Coronary artery (tissue), 2 donors: Measurements from ENCODE around the gene CRB3.
A peak's percentile ranks its signal among the peaks of the same experiment; 100 is the strongest.

ENCODE experiments used
- DNase-seq: peaks from one replicate; pipeline ENCODE4 v3.0.0-alpha.2; 2017; ENCODE audit warnings: low spot score
- H3K27ac ChIP-seq, 2 donors: fragments of 200-600 bp; sonication (generic); one replicate each; pipeline ENCODE4 v1.5.1; 2016 to 2019
- H3K4me3 ChIP-seq: fragments of 200-600 bp; sonication (generic); 2 replicates; pipeline ENCODE4 v1.5.1; 2016; ENCODE audit warnings: mild to moderate bottlenecking, moderate library complexity
- TF ChIP-seq, protein P1 (sequence below): fragments of 200-600 bp; sonication (generic); IDR thresholded peaks from one replicate; pipeline ENCODE4 v1.5.1; 2019; ENCODE audit warnings: antibody characterized with exemption

CRB3 gene

DNA sequence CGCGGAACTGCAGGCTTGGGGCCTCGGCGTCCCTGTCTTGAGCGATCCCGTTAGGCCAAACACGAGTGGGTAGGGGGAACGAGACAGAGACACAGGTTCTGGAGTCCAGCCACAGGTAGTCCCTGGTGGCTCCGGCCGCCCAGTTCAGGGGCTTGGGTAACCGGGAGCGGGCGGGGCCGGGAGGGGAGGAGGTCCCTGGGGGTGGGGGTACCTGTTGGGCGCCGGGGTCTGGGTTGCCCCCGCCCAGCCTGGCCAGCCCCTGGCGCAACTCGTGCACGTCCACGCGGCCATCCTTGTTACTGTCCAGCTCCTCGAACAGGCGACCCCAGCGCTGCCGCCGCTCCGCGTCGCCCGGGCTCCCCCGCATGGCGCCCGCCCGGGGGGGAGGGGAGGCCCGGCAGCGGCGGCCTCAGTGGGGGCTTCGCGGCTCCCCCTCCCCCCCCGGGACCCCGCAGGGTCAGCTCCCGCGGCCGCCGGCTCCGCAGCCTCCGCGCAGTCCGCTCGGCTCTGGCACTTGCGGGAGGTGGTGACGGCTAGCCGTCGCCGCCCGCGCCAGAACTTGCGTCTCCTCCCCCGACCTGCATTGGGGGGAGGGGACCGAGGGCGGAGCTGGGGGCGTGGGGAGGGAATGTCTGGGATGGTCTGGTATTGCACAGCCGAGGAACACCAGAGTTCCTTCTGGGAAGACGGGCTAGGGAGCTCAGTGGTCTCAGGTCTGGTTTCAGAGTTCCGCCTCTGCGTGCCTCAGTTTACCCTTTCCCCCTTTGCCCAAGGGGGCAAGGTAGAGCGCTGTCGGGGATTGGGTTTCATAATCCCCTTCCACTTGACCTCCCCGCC is 4.6 kb upstream of the CRB3 start, which contains the start of gene SLC25A23:
TSS of gene SLC25A23 (minus strand) at position 531 of the 837 bp plus-strand sequence. CDS start at position 367, 164 bp downstream.
- Histone ChIP-seq H3K27ac (peak within 1 kb of the TSS; percentile 56 to 81), H3K4me3 (peak within 1 kb of the TSS; percentile 97)
- no peak for DNase-seq
- TF ChIP-seq, protein P1, sequence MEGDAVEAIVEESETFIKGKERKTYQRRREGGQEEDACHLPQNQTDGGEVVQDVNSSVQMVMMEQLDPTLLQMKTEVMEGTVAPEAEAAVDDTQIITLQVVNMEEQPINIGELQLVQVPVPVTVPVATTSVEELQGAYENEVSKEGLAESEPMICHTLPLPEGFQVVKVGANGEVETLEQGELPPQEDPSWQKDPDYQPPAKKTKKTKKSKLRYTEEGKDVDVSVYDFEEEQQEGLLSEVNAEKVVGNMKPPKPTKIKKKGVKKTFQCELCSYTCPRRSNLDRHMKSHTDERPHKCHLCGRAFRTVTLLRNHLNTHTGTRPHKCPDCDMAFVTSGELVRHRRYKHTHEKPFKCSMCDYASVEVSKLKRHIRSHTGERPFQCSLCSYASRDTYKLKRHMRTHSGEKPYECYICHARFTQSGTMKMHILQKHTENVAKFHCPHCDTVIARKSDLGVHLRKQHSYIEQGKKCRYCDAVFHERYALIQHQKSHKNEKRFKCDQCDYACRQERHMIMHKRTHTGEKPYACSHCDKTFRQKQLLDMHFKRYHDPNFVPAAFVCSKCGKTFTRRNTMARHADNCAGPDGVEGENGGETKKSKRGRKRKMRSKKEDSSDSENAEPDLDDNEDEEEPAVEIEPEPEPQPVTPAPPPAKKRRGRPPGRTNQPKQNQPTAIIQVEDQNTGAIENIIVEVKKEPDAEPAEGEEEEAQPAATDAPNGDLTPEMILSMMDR: no peak

DNA sequence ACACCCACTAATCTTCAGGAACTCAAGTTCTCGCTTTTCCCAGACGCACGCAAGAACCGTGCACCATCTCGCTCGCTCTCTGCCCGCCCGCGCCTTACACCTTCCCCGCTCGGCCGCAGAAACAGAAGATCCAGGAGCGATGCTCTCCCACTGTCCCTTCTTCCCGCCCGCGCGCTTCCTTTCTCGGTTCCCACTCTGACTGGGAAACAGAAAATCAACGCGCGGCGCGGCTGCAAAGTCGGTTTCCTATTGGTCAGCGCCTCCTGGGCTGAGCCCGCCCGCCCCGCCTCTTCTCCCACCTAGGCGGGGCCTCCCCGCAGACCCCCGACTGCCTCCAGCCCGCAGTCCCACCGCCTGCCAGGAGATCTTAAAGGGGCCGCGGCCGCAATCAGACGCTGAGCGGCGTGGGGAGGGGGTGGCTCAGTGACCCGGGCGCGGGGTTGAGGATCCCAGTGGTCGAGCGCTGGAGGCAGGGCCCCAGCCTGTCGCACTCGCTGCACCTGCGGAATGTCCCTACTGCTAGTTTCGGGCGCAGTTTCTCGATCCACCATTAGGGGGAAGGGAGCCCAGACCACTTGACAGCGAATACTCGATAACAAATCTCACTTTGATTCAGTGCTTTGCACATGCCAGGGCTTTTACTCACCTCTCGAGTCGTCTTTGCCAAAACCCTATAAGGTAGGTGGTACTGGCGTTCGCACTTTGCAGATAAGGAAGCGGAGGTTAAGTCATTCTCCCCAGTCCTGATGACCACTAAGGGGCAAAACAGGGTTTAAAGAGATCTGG is 3.8 kb upstream of the CRB3 start:
- TF ChIP-seq, protein P1: peak; percentile 31
- H3K4me3 ChIP-seq: peak overlapping the region; percentile 97
- peak; percentile 95 for DNase-seq
- peak overlapping the region; percentile 56 to 81 for H3K27ac ChIP-seq

DNA sequence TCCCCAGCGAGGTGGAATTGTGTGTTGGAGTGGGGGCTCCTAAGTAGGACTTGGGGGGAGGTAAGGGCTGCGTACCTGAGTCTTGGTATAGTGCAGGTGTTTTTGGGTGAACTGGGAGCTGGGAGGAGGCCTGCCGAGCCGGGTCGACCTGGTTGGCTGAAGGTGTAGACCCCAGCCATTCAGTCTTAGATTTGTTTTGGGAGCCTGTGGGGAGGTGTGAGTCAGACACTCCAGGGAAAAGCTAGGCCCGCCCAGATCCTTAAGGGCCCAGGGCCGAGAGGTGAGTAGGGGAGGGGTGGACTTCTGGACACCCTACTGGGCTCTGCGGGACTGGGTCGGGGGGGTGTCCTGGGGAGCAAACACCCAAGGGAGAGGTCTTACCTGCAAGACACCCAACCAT is 935 bp downstream of the CRB3 start:
- TF ChIP-seq, protein P1: no peak
- no peak overlapping the region for H3K4me3 ChIP-seq
- H3K27ac ChIP-seq: no peak overlapping the region
- DNase-seq: no peak

DNA sequence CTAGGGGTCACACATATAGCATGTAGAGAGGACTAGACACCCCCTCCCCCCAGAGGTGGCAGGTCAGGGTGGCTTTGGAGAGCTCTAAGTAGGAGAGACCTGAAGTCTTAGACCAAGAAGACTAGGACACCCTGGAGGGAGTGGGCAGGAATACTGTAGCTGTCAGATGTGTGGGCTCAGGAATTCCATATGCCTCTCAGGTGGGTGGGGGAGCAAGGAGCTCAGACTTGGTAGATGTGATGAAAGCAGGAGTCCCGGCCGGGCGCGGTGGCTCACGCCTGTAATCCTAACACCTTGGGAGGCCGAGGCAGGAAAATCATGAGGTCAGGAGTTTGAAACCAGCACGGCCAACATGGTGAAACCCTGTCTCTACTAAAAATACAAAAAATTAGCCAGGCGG is 1.6 kb downstream of the CRB3 start:
- DNase-seq: no peak
- Histone ChIP-seq H3K27ac (no peak overlapping the region), H3K4me3 (no peak overlapping the region)
- TF ChIP-seq, protein P1: no peak

DNA sequence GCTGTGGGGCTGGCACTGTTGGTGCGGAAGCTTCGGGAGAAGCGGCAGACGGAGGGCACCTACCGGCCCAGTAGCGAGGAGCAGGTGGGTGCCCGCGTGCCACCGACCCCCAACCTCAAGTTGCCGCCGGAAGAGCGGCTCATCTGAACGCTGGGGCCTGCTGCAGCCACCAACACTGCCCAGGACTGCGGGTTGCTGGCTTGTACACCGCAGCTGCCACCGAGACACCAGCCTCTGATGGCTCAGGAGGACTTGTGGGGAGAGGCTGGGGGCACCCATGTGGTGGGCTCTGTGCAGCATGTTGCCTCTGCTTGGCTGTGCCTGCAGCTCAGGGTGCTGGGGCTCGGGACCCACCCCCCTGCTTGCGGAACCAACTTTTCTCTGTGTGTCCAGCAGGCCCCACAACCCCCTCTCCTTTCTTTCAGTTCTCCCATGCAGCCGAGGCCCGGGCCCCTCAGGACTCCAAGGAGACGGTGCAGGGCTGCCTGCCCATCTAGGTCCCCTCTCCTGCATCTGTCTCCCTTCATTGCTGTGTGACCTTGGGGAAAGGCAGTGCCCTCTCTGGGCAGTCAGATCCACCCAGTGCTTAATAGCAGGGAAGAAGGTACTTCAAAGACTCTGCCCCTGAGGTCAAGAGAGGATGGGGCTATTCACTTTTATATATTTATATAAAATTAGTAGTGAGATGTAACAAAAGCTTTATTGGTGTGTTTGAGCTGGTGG is 2.6 kb downstream of the CRB3 start:
- no peak for DNase-seq
- H3K27ac ChIP-seq: no peak overlapping the region
- no peak overlapping the region for H3K4me3 ChIP-seq
- TF ChIP-seq, protein P1: no peak

DNA sequence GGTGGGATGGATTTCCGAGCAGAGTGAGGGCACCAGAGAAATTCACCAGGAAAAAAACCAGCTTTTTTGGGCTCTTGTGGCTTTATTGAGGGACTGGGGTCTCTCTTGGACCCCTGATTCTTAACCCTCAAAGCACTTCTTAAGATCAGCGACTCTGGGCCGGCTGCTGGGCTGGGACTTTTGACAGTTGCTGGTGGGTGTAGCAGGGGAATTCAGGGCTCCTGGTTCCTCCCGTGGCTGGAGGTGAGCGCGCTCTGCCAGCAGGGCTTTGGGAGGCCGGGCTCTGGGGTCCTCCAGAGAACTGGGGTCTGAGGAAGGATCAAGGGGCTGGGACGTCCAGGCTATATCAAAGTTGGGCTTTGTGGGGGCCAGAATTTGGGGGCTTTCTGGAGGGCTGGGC is 3.3 kb downstream of the CRB3 start:
- Histone ChIP-seq H3K27ac (no peak overlapping the region), H3K4me3 (no peak overlapping the region)
- TF ChIP-seq, protein P1: no peak
- DNase-seq: no peak
